Karpas-422 (cell line): ENCODE measurements around the gene THY1. TPM values are rescaled to one million over a fixed set of nuclear protein-coding genes. Genes with fewer than 3 reads are reported as not detected.
A peak's percentile ranks its signal among the peaks of the same experiment; 100 is the strongest.

Experiments used
- DNase-seq: peaks from one replicate; pipeline ENCODE4 v3.0.0-alpha.2; 2015
- H2AFZ ChIP-seq: fragments of 200-600 bp; sonication (generic); 2 replicates; pipeline ENCODE4 v1.6.1; 2014; ENCODE audit warnings: antibody characterized with exemption, low read length, mixed read lengths
- H3K27ac ChIP-seq: fragments of 200-600 bp; sonication (generic); 2 replicates; pipeline ENCODE4 v1.5.1; 2014; ENCODE audit warnings: mild to moderate bottlenecking, low read length, moderate library complexity
- H3K27me3 ChIP-seq: fragments of 200-600 bp; sonication (generic); 2 replicates; pipeline ENCODE4 v1.6.1; 2014; ENCODE audit warnings: low read length, mixed read lengths
- H3K36me3 ChIP-seq: fragments of 200-600 bp; sonication (generic); 2 replicates; pipeline ENCODE4 v1.6.1; 2014; ENCODE audit warnings: low read length, mixed read lengths; ENCODE audit not compliant: insufficient read depth
- H3K4me1 ChIP-seq: fragments of 200-600 bp; sonication (generic); 2 replicates; pipeline ENCODE4 v1.6.1; 2014; ENCODE audit warnings: mild to moderate bottlenecking, low read length, mixed read lengths
- H3K4me2 ChIP-seq: fragments of 200-600 bp; sonication (generic); 2 replicates; pipeline ENCODE4 v1.6.1; 2014; ENCODE audit warnings: low read length, low read depth, mild to moderate bottlenecking; ENCODE audit not compliant: poor library complexity, severe bottlenecking
- H3K4me3 ChIP-seq: fragments of 200-600 bp; sonication (generic); 2 replicates; pipeline ENCODE4 v1.5.1; 2014; ENCODE audit warnings: mild to moderate bottlenecking, antibody characterized with exemption, low read length, mixed read lengths
- H3K79me2 ChIP-seq: fragments of 200-600 bp; sonication (generic); 2 replicates; pipeline ENCODE4 v1.6.1; 2014; ENCODE audit warnings: mild to moderate bottlenecking, low read length, mixed read lengths
- H3K9ac ChIP-seq: fragments of 200-600 bp; sonication (generic); 2 replicates; pipeline ENCODE4 v1.6.0; 2014; ENCODE audit warnings: low read length
- H3K9me2 ChIP-seq: fragments of 200-600 bp; sonication (generic), shearing (Covaris generic); replicated peaks from 2 replicates; pipeline ENCODE4 v1.6.0; 2014; ENCODE audit warnings: mild to moderate bottlenecking, low read length, moderate library complexity; ENCODE audit not compliant: insufficient read depth
- H3K9me3 ChIP-seq: fragments of 300-700, 200-600 bp; sonication (generic); 2 replicates; pipeline ENCODE4 v1.6.1; 2014; ENCODE audit warnings: low read length, mixed read lengths
- H4K20me1 ChIP-seq: fragments of 200-600 bp; sonication (generic); 2 replicates; pipeline ENCODE4 v1.6.1; 2014; ENCODE audit warnings: mild to moderate bottlenecking, antibody characterized with exemption, low read length, low read depth; ENCODE audit not compliant: insufficient read depth
- total RNA-seq: library from RNA; depleted of rRNA; stranded (reverse); fragments of >200 nt; shearing (Covaris generic); gene quantifications from 2 replicates; pipeline ENCODE4 v1.2.3, GENCODE V29; 2014; ENCODE audit warnings: low replicate concordance

Gene THY1
- total RNA-seq, 1 experiment from 2014 or later = not detected

GRCh38 chr11:119419246-119419645 lies 3.7 kb downstream of the THY1 start:
- H3K9me3 ChIP-seq = no peaks in the 10 kb centered on the region
- no peak overlapping the region for H3K4me2 ChIP-seq
- H4K20me1 ChIP-seq = no peaks in the 10 kb centered on the region
- H3K36me3 ChIP-seq = no peaks in the 10 kb centered on the region
- peaks cover 28% of the 10 kb centered on the region for H3K4me1 ChIP-seq
- no peaks in the 10 kb centered on the region for H3K79me2 ChIP-seq
- H3K9ac ChIP-seq = no peak overlapping the region
- H3K27ac ChIP-seq = no peak overlapping the region
- no peaks in the 10 kb centered on the region for H3K9me2 ChIP-seq
- H3K4me3 ChIP-seq = no peak overlapping the region
- no peaks in the 10 kb centered on the region for H3K27me3 ChIP-seq
- DNase-seq = no peak
- H2AFZ ChIP-seq = no peak overlapping the region

- DNase-seq = no peak
- Histone ChIP-seq H3K79me2 (no peaks in the 10 kb centered on the region), H3K9me2 (no peaks in the 10 kb centered on the region)
These were observed 4.2 kb downstream of the THY1 start for GRCh38 chr11:119418759-119419158.

GRCh38 chr11:119417726-119418540 lies 5.0 kb downstream of the THY1 start:
- peaks cover 28% of the 10 kb centered on the region for H3K4me1 ChIP-seq
- H3K9me2 ChIP-seq = no peaks in the 10 kb centered on the region
- no peaks in the 10 kb centered on the region for H4K20me1 ChIP-seq
- no peak overlapping the region for H3K27ac ChIP-seq
- no peak overlapping the region for H3K4me3 ChIP-seq
- DNase-seq = no peak
- H3K79me2 ChIP-seq = no peaks in the 10 kb centered on the region
- no peaks in the 10 kb centered on the region for H3K27me3 ChIP-seq
- H3K4me2 ChIP-seq = no peak overlapping the region
- H2AFZ ChIP-seq = no peak overlapping the region
- H3K9me3 ChIP-seq = no peaks in the 10 kb centered on the region
- no peak overlapping the region for H3K9ac ChIP-seq
- no peaks in the 10 kb centered on the region for H3K36me3 ChIP-seq

More at GRCh38 chr11:119418759-119419158, 4.2 kb downstream of the THY1 start:
- no peak overlapping the region for H3K9ac ChIP-seq
- no peak overlapping the region for H3K4me3 ChIP-seq
- no peaks in the 10 kb centered on the region for H3K27me3 ChIP-seq
- no peaks in the 10 kb centered on the region for H3K9me3 ChIP-seq
- no peak overlapping the region for H3K27ac ChIP-seq
- H3K4me1 ChIP-seq = peaks cover 28% of the 10 kb centered on the region
- no peak overlapping the region for H2AFZ ChIP-seq
- no peak overlapping the region for H3K4me2 ChIP-seq
- no peaks in the 10 kb centered on the region for H3K36me3 ChIP-seq
- no peaks in the 10 kb centered on the region for H4K20me1 ChIP-seq

GRCh38 chr11:119416606-119417580 lies 6.1 kb downstream of the THY1 start:
- Histone ChIP-seq H3K79me2 (no peaks in the 10 kb centered on the region), H3K4me3 (no peak overlapping the region)
- peak; percentile 51 for DNase-seq

GRCh38 chr11:119415966-119416365 lies 7.0 kb downstream of the THY1 start:
- no peaks in the 10 kb centered on the region; the same call in 1 of the 2 replicates for H3K36me3 ChIP-seq
- H3K9me2 ChIP-seq = no peaks in the 10 kb centered on the region
- no peaks in the 10 kb centered on the region for H3K9me3 ChIP-seq
- no peaks in the 10 kb centered on the region for H4K20me1 ChIP-seq
- H3K27me3 ChIP-seq = no peaks in the 10 kb centered on the region
- H2AFZ ChIP-seq = no peak overlapping the region
- no peak overlapping the region for H3K9ac ChIP-seq
- DNase-seq = no peak
- no peak overlapping the region for H3K4me2 ChIP-seq
- H3K27ac ChIP-seq = no peak overlapping the region
- no peaks in the 10 kb centered on the region for H3K79me2 ChIP-seq
- H3K4me3 ChIP-seq = no peak overlapping the region
- peaks cover 22% of the 10 kb centered on the region for H3K4me1 ChIP-seq

More at GRCh38 chr11:119416606-119417580, 6.1 kb downstream of the THY1 start:
- H3K36me3 ChIP-seq = no peaks in the 10 kb centered on the region
- no peak overlapping the region for H2AFZ ChIP-seq
- H3K9me3 ChIP-seq = no peaks in the 10 kb centered on the region
- peaks cover 28% of the 10 kb centered on the region for H3K4me1 ChIP-seq
- H4K20me1 ChIP-seq = no peaks in the 10 kb centered on the region
- H3K9me2 ChIP-seq = no peaks in the 10 kb centered on the region
- no peak overlapping the region for H3K4me2 ChIP-seq
- no peak overlapping the region for H3K27ac ChIP-seq
- no peak overlapping the region for H3K9ac ChIP-seq
- H3K27me3 ChIP-seq = no peaks in the 10 kb centered on the region

GRCh38 chr11:119415517-119415916 lies 7.5 kb downstream of the THY1 start:
- Histone ChIP-seq H3K36me3 (no peaks in the 10 kb centered on the region; the same call in 1 of the 2 replicates), H4K20me1 (no peaks in the 10 kb centered on the region), H3K4me3 (no peak overlapping the region), H3K79me2 (no peaks in the 10 kb centered on the region), H3K4me2 (no peak overlapping the region), H3K9me3 (no peaks in the 10 kb centered on the region), H3K4me1 (peaks cover 18% of the 10 kb centered on the region), H3K27ac (no peak overlapping the region), H2AFZ (no peak overlapping the region), H3K9ac (no peak overlapping the region), H3K9me2 (no peaks in the 10 kb centered on the region), H3K27me3 (no peaks in the 10 kb centered on the region)
- DNase-seq = no peak

GRCh38 chr11:119414734-119415133 lies 8.2 kb downstream of the THY1 start:
- no peak for DNase-seq
- Histone ChIP-seq H3K4me1 (peaks cover 18% of the 10 kb centered on the region), H3K4me2 (no peak overlapping the region), H3K4me3 (no peak overlapping the region), H3K9me2 (no peaks in the 10 kb centered on the region), H3K27me3 (no peaks in the 10 kb centered on the region), H4K20me1 (no peaks in the 10 kb centered on the region), H3K9ac (no peak overlapping the region), H3K9me3 (no peaks in the 10 kb centered on the region), H3K79me2 (no peaks in the 10 kb centered on the region), H3K27ac (no peak overlapping the region), H2AFZ (no peak overlapping the region), H3K36me3 (no peaks in the 10 kb centered on the region; the same call in 1 of the 2 replicates)

- no peaks in the 10 kb centered on the region for H3K9me3 ChIP-seq
- H3K27me3 ChIP-seq = no peaks in the 10 kb centered on the region
- peaks cover 18% of the 10 kb centered on the region for H3K4me1 ChIP-seq
- no peak overlapping the region for H2AFZ ChIP-seq
- no peak for DNase-seq
- H3K4me2 ChIP-seq = no peak overlapping the region
- H3K4me3 ChIP-seq = no peak overlapping the region
- H3K36me3 ChIP-seq = no peaks in the 10 kb centered on the region; the same call in 1 of the 2 replicates
- H3K9ac ChIP-seq = no peak overlapping the region
- H3K9me2 ChIP-seq = no peaks in the 10 kb centered on the region
- no peak overlapping the region for H3K27ac ChIP-seq
- H3K79me2 ChIP-seq = no peaks in the 10 kb centered on the region
- H4K20me1 ChIP-seq = no peaks in the 10 kb centered on the region
These were observed 8.7 kb downstream of the THY1 start for GRCh38 chr11:119414321-119414720.
